HL-60 (cell line): Measurements from ENCODE around the gene FBXL17.

Source experiments
- DNase-seq, 2 experiments: peaks; one replicate each; pipeline ENCODE4 v3.0.0-alpha.2; 2010 to 2020; ENCODE audit warnings: low read depth in 1 of 2, low spot score in 1 of 2
- H3K27ac ChIP-seq: fragments of 250-450 bp; sonication (Bioruptor Pico); replicated peaks from 2 replicates; pipeline ENCODE4 v1.5.1; 2020; ENCODE audit warnings: mild to moderate bottlenecking, moderate library complexity
- H3K27me3 ChIP-seq: fragments of 250-450 bp; sonication (Bioruptor Pico); 2 replicates; pipeline ENCODE4 v1.5.1; 2021; ENCODE audit warnings: mild to moderate bottlenecking, moderate library complexity; ENCODE audit not compliant: insufficient read depth, poor library complexity, severe bottlenecking
- H3K4me3 ChIP-seq: replicated peaks from 2 replicates; pipeline ENCODE4 v1.5.1; 2011; ENCODE audit warnings: mild to moderate bottlenecking, control low read depth, low read length; ENCODE audit not compliant: insufficient read depth
- CTCF ChIP-seq: IDR thresholded peaks from one replicate; pipeline ENCODE4 v1.5.1; 2011; ENCODE audit warnings: low read length, control low read depth, inconsistent platforms; ENCODE audit not compliant: insufficient read depth
- GABPA ChIP-seq: IDR thresholded peaks from 2 replicates; pipeline ENCODE4 v1.6.1; 2012; ENCODE audit warnings: low read depth
- POLR2AphosphoS5 ChIP-seq: IDR thresholded peaks from 2 replicates; pipeline ENCODE4 v1.6.1; 2012; ENCODE audit warnings: low read depth
- SPI1 ChIP-seq: IDR thresholded peaks from 2 replicates; pipeline ENCODE4 v1.6.1; 2012; ENCODE audit warnings: low read depth, mild to moderate bottlenecking, borderline replicate concordance
- TF ChIP-seq, protein P1 (sequence below): IDR thresholded peaks from 2 replicates; pipeline ENCODE4 v1.6.1; 2012; ENCODE audit warnings: low read depth; ENCODE audit not compliant: insufficient replicate concordance

Gene FBXL17

DNA sequence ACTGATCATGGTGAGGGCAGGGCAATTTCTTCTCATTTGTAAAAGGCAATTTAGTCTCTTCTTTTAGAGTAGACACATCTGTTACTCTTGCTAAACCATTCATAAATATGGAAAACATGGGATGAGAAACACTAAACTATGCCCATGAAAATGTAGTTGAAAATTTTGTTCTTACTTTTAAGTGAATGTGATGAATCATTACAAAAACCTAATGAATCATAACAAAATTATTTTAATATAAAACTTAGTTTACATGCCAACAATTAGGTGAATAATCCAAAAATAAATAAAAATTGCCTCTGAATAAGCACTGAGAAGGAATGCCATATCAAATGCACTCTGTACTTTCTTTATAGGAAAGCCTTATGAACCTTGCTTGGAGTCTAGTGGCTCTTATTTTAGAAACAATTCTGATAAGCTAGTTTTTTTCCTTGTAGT lies 413.5 kb downstream of the FBXL17 start:
- Histone ChIP-seq H3K27me3 (no peaks in the 10 kb centered on the region), H3K4me3 (no peak overlapping the region), H3K27ac (no peak overlapping the region)
- no peak for TF ChIP-seq SPI1
- TF ChIP-seq CTCF, result no peak
- TF ChIP-seq GABPA, result no peak
- TF ChIP-seq, protein P1, sequence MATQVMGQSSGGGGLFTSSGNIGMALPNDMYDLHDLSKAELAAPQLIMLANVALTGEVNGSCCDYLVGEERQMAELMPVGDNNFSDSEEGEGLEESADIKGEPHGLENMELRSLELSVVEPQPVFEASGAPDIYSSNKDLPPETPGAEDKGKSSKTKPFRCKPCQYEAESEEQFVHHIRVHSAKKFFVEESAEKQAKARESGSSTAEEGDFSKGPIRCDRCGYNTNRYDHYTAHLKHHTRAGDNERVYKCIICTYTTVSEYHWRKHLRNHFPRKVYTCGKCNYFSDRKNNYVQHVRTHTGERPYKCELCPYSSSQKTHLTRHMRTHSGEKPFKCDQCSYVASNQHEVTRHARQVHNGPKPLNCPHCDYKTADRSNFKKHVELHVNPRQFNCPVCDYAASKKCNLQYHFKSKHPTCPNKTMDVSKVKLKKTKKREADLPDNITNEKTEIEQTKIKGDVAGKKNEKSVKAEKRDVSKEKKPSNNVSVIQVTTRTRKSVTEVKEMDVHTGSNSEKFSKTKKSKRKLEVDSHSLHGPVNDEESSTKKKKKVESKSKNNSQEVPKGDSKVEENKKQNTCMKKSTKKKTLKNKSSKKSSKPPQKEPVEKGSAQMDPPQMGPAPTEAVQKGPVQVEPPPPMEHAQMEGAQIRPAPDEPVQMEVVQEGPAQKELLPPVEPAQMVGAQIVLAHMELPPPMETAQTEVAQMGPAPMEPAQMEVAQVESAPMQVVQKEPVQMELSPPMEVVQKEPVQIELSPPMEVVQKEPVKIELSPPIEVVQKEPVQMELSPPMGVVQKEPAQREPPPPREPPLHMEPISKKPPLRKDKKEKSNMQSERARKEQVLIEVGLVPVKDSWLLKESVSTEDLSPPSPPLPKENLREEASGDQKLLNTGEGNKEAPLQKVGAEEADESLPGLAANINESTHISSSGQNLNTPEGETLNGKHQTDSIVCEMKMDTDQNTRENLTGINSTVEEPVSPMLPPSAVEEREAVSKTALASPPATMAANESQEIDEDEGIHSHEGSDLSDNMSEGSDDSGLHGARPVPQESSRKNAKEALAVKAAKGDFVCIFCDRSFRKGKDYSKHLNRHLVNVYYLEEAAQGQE, result no peak
- TF ChIP-seq POLR2AphosphoS5, result no peak
- no peak for DNase-seq

DNA sequence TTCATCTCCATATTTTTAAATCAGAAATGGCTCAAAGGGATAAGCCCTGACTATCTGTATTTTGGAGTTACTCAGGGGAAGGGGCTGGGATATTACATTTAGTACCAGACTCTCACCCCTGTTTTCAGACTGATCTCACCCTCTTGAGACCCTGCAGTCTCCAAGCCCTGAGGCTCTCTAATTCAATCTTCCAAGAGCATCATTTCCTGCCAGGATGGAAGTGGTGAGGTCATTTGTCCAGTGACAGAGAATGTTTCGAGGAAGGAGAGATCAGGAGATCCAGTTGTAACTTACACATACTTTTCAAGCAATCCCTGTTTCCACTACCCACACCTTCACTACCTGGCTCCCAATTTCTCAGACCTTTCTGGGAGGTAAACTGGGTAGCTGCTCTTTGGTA lies 415.7 kb downstream of the FBXL17 start:
- Histone ChIP-seq H3K4me3 (no peak overlapping the region), H3K27me3 (no peaks in the 10 kb centered on the region), H3K27ac (no peak overlapping the region)
- TF ChIP-seq, protein P1, result no peak
- TF ChIP-seq CTCF (no peak), SPI1 (no peak), POLR2AphosphoS5 (no peak), GABPA (no peak)
- DNase-seq, result no peak

GRCh38 chr5:107964722-107965121 lies 417.2 kb downstream of the FBXL17 start:
- no peak overlapping the region for H3K4me3 ChIP-seq
- H3K27ac ChIP-seq, result no peak overlapping the region
- TF ChIP-seq, protein P1, result no peak
- TF ChIP-seq GABPA (no peak), SPI1 (no peak), CTCF (no peak), POLR2AphosphoS5 (no peak)
- no peaks in the 10 kb centered on the region for H3K27me3 ChIP-seq
- no peak for DNase-seq
